HG02870 (cell line): Measurements from ENCODE around the gene GRIK4.
"Not testable (repeated sequence)": the region's sequence is repeated elsewhere in the genome, so short reads cannot be mapped to it uniquely, and the experiment has no call there.

Experiments used
- ATAC-seq: cut with Tn5 transposase; IDR thresholded peaks from one replicate; pipeline ENCODE4 v1.9.1; 2021; ENCODE audit warnings: mild to moderate bottlenecking, moderate library complexity; ENCODE audit not compliant: unreplicated experiment

GRIK4 gene, protein sequence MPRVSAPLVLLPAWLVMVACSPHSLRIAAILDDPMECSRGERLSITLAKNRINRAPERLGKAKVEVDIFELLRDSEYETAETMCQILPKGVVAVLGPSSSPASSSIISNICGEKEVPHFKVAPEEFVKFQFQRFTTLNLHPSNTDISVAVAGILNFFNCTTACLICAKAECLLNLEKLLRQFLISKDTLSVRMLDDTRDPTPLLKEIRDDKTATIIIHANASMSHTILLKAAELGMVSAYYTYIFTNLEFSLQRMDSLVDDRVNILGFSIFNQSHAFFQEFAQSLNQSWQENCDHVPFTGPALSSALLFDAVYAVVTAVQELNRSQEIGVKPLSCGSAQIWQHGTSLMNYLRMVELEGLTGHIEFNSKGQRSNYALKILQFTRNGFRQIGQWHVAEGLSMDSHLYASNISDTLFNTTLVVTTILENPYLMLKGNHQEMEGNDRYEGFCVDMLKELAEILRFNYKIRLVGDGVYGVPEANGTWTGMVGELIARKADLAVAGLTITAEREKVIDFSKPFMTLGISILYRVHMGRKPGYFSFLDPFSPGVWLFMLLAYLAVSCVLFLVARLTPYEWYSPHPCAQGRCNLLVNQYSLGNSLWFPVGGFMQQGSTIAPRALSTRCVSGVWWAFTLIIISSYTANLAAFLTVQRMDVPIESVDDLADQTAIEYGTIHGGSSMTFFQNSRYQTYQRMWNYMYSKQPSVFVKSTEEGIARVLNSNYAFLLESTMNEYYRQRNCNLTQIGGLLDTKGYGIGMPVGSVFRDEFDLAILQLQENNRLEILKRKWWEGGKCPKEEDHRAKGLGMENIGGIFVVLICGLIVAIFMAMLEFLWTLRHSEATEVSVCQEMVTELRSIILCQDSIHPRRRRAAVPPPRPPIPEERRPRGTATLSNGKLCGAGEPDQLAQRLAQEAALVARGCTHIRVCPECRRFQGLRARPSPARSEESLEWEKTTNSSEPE

DNA sequence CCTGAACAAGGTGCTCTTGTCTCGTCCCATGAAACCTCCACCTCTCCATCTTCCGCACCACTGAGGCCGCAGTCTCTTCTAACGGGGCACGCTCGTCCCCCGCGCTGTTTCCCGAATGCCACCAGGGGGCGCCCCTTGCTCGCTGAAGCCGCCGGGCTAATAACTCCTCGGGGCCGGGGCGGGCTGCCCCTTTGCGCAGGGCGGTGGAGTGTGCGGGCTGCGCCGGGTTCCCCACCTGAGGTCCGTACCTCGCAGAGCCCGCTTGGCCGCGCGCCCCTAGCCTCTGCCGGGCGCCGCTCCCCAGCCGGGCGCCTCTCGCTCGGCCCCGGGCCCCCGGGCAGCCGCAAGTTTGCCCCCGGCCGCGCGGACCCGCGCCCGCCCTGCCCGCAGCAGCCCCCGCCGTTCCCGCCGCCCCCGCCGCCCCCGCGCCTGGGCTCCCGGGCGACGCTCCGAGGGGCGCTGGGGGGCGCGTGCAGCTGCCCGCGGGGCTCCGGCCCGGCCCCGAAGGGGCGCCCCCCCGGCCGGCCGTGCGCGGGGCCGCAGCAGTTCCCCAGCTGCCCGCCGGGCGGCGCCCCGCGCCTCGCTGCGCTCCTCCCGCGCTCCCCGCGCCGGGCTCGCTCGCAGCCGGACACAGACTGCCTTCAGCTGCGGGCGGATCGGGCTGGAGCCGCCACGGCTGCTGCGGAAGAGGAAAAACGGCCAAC, at the start of gene GRIK4:
GRIK4 (plus strand) TSS at position 633 of the 704 bp plus-strand sequence. CDS start 148,571 bp downstream, outside the sequence.
- ATAC-seq, result peak; percentile 78

DNA sequence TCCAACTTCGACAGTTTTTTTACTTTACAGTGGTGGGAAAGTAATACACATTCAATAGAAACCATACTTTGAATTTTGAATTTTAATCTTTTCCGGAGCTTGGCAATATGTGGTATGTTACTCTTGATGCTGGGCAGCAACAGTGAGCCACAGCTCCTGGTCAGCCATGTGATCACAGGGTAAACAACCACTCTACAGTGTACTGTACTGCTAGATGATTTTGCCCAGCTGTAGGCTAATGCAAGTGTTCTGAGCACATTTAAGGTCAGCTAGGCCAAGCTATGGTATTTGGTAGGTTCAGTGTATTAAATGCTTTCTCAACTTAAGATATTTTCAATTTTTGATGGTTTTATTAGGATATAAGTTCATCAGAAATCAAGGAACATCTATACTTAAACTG, 48.7 kb upstream of the GRIK4 start:
- no peak for ATAC-seq

DNA sequence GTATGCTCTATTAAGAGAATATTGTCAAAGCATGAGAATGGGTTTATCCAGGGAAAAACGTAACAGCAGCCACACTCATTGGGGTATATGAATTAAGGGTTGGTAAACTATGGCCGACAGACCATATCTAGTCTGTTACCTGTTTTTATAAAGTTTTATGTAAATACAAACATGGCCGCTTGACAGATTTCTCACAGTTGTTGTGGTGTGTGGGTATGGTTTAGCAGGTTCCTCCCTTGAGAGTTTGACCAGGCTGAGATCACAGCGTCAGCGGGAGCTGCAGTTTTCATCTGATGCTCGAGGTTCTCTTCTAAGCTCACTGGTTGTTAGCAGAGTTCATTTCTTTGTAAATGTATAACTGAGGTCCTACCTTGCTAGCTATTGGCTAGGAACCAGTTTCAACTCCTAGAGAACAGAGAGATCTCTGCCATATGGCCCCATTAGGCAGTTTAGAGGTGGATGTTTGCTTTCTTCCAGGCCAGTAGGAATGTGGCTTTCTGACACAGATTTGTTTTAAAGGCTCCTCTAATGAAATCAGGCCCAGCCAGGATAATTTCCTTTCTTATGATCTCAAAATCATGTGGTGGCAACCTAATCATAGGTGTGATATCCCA, 45.5 kb upstream of the GRIK4 start:
- no peak for ATAC-seq

- no peak for ATAC-seq
Measured at GRCh38 chr11:120467627-120468026, 43.9 kb upstream of the GRIK4 start.

DNA sequence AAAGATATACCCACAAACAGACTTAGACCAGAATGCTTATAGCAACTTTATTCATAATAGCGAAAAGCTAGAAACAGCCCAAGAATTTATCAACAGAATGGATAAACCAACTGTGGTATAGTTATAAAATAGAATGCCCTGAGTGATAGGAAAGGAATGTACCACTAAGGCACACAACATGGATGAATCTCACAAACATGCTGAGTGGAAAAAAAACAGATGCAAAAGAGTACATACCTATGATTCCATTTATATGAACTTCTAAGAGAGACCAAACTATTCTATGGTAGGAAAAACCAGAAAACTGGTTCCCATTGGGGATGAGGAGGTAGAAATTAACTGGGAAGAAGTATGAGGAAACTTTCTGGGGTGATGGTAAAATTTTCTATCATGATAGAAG, 40.4 kb upstream of the GRIK4 start:
- ATAC-seq, result no peak

GRCh38 chr11:120471994-120472393, 39.6 kb upstream of the GRIK4 start:
- no peak for ATAC-seq

- no peak for ATAC-seq
Measured at GRCh38 chr11:120473503-120473902, 38.0 kb upstream of the GRIK4 start.

DNA sequence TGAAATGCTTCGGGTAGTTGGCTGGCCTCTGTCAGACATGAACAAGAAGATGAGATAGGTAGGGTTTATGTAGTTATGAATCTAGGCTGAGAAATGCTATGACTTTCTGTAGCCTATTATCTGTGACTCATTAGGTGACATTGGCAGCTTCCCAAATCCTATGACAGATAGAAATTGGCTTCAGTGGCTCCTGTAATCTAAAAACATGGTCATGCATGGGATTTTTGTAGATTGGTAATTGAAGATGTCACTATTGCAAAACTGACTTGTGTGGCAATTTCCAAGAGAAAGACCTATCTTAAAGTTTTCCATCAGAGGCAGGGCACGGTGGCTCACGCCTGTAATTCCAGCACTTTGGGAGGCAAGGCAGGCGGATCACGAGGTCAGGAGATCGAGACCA, 29.4 kb upstream of the GRIK4 start:
- no peak for ATAC-seq

DNA sequence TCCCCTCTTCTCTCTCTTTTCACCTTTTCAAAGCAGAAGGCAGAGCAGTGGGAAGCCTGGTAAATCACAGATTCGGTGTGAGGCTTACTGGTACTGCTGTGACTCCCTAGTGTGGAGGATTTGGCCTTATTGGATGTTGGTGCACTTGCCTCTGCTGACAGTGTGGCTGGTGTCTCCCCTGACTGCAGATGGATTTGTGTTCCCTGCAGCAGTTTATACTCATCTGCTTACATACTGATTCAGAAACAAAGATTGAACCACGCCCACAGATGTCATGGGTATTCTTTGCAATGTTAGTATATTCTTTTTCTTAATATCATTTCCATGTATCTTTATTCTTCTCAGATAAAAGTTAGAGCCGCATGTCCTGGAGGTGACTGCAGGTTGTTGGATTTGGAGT, 26.8 kb upstream of the GRIK4 start:
- no peak for ATAC-seq

GRCh38 chr11:120486138-120486537, 25.4 kb upstream of the GRIK4 start:
- no peak for ATAC-seq

- ATAC-seq, result no peak
Measured at GRCh38 chr11:120489799-120490198, 21.7 kb upstream of the GRIK4 start.

- ATAC-seq, result no peak
Measured at GRCh38 chr11:120492486-120492885, 19.1 kb upstream of the GRIK4 start.

DNA sequence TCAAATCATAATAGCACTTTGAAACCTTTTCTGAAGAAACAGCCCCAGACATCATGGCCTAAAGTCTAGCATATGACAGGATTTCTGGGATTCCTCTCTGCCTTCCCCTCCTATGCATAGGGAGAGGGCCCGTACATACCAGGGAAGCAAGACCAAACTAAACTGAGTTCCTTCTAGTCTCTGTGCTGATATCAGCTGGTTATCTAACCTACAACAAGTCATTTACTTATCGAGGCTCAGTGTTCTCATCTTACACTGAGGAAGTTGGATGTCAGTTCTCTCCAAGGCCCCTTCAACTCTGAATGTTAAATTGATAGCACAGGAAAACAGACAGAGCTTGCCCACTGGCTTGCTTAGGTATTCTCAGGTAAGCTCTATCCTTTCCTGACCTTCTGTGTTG, 17.0 kb upstream of the GRIK4 start:
- ATAC-seq, result no peak

DNA sequence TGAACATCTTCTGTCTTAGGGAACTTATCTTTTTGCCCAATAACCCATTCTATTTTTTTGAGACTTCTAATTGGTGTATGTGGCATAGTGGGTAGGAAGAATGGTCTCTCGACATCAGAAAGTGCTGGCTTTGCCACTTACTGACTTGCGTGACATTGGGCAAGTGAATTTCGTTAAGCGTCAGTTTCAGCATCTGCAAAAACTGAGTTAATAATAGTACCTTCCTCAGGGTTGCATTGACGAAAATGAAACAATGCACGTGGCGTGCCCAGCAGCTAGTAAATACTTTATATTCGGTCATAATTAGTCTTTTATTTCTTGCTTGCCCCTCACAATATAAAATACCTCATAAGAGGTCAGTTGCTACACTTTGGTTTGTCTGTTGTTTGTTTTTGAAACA, 12.5 kb upstream of the GRIK4 start:
- no peak for ATAC-seq

GRCh38 chr11:120499859-120500258, 11.7 kb upstream of the GRIK4 start:
- ATAC-seq, result no peak

GRCh38 chr11:120500414-120501071, 11.0 kb upstream of the GRIK4 start:
- ATAC-seq, result no peak

GRCh38 chr11:120501440-120501839, 10.1 kb upstream of the GRIK4 start:
- no peak for ATAC-seq

GRCh38 chr11:120501976-120502755, 9.4 kb upstream of the GRIK4 start:
- no peak for ATAC-seq

DNA sequence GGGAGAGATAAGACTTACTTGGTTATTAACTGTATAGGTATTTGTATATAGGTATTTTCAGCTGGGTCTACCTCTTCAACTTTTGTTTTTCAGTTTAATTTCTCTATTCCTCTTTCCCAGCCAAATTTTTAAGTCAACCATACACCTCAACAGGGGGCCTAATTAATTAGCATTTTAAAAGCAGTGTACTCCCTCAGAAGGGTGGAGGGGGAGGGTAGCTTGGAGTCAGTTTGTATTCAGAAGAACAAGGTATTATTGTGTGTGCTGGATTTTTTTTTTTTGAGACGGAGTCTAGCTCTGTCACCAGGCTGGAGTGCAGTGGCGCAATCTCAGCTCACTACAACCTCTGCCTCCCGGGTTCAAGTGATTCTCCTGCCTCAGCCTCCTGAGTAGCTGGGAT, 8.0 kb upstream of the GRIK4 start:
- ATAC-seq, result not testable (repeated sequence)
